Adrenal gland (tissue), 12 donors: Measurements from ENCODE around the gene PKD1. TPM values are rescaled to one million over a fixed set of nuclear protein-coding genes. Genes with fewer than 3 reads are reported as not detected.
"Not testable (repeated sequence)": the region's sequence is repeated elsewhere in the genome, so short reads cannot be mapped to it uniquely, and the experiment has no call there.

Experiments
- DNase-seq, 7 donors: peaks; one replicate each; pipeline ENCODE4 v3.0.0-alpha.2; 2019 to 2020
- H3K27ac ChIP-seq, 5 donors: fragments of 200-600 bp; sonication (generic) in 4 of 5; 1 replicate in 3 of 5; 2 replicates in 2 of 5; pipeline versions ENCODE4 v1.5.1 to v1.8.0; 2016 to 2020; ENCODE audit warnings: mild to moderate bottlenecking in 1 of 5
- H3K27me3 ChIP-seq: fragments of 200-600 bp; 2 replicates; pipeline ENCODE4 v1.8.0; 2021
- H3K36me3 ChIP-seq, 2 donors: fragments of 200-600 bp; replicated peaks in 1 of 2; 1 replicate in 1 of 2; 2 replicates in 1 of 2; pipeline versions ENCODE4 v1.5.1 to v1.8.0; 2018 to 2022
- H3K4me1 ChIP-seq, 2 donors: fragments of 200-600 bp; replicated peaks in 1 of 2; 1 replicate in 1 of 2; 2 replicates in 1 of 2; pipeline versions ENCODE4 v1.5.1 to v1.8.0; 2018 to 2021
- H3K4me3 ChIP-seq, 4 donors: fragments of 200-600 bp; sonication (generic) in 3 of 4; one replicate each; pipeline ENCODE4 v1.5.1; 2016 to 2018
- H3K9me3 ChIP-seq, 3 donors: fragments of 200-600 bp; sonication (generic) in 1 of 3; replicated peaks in 1 of 3; 1 replicate in 2 of 3; 2 replicates in 1 of 3; pipeline versions ENCODE4 v1.5.1 to v1.8.0; 2016 to 2021
- CTCF ChIP-seq, 6 experiments: fragments of 450-650 bp in 4 of 6; fragments of 200-600 bp in 2 of 6; sonication (generic) in 1 of 6; IDR thresholded peaks; 1 replicate in 5 of 6; 2 replicates in 1 of 6; pipeline versions ENCODE4 v1.5.1 to v1.8.0; 2016 to 2021; ENCODE audit warnings: antibody characterized with exemption in 6 of 6, mild to moderate bottlenecking in 2 of 6, moderate library complexity in 1 of 6
- POLR2A ChIP-seq, 2 donors: fragments of 450-650 bp; IDR thresholded peaks; one replicate each; pipeline ENCODE4 v1.6.1; 2017; ENCODE audit warnings: antibody characterized with exemption in 2 of 2, mild to moderate bottlenecking in 2 of 2, moderate library complexity in 1 of 2
- WGBS, 4 donors: extraction: QIAGEN DNeasy Blood & Tissue Kit in 2 of 4; methylation state at CpG; one replicate each; pipeline versions ENCODE4 v1.1.5 to v1.1.7; 2013 to 2017; 5-methylcytosine and 5-hydroxymethylcytosine counted together
- intact Hi-C, 2 donors: fragments of 100-400 bp; cut with DNase I; formaldehyde crosslinking; loops; one replicate each; pipeline versions ENCODE4 v1.14.1 to v1.15.0; 2022 to 2023
- polyA plus RNA-seq, 3 donors: library from polyadenylated mRNA; stranded (reverse); fragments of 200-250 nt in 2 of 3; fragments of 350-450 nt in 1 of 3; fragmentation: Illumina TruSeq in 1 of 3; extraction: RNeasy Lipid Tissue Mini Kit (QIAGEN cat#74804) in 1 of 3; gene quantifications; one replicate each; pipeline ENCODE4 v1.2.3, GENCODE V29; 2013 to 2014
- total RNA-seq, 9 donors: library from RNA; depleted of rRNA in 4 of 9; stranded (reverse); fragments of >200 nt in 4 of 9; fragments of 120-200 nt in 1 of 9; fragmentation: NEBNext Ultra II Directional in 1 of 9; extraction: Animal tissue kit (Norgen Biotek cat#: 25700) in 1 of 9; gene quantifications; one replicate each; pipeline versions ENCODE4 v1.1.0 to v1.2.4, GENCODE V29; 2013 to 2023
- donor health status: healthy with polysubstance abuse.
- donor health status: Bipolar disorder and iron deficiency.
- donor health status: DM: yes; HTN: yes; CAD: no.
- donor health status: DM: no; HTN: no; CAD: no.
- donor health status: DM: no; HTN: no; CAD: no.
- donor health status: DM: yes; HTN: yes; CAD: no.

The PKD1 gene
- total and polyA plus RNA-seq, 12 donors, result 9.2 to 359 (median 102) TPM

GRCh38 chr16:2102471-2102870 lies 33.2 kb downstream of the PKD1 start:
- intact Hi-C loops, result no loop called here
- Histone ChIP-seq H3K27me3 (no peaks in the 10 kb centered on the region), H3K36me3 (peaks cover 0 to 48% of the 10 kb centered on the region in 2 donors), H3K9me3 (no peaks in the 10 kb centered on the region), H3K4me1 (no peaks in the 10 kb centered on the region), H3K4me3 (no peak overlapping the region), H3K27ac (no peak overlapping the region)
- no peak for TF ChIP-seq CTCF (IDR thresholded peaks at IDR 0.05)
- no peak for TF ChIP-seq POLR2A (IDR thresholded peaks at IDR 0.05)
- WGBS, 4 donors, result 93 to 100% (median 94%) methylated on average over 1 to 19 of the region's 19 CpGs
- no peak for DNase-seq

- H3K4me3 ChIP-seq, H3K4me1 ChIP-seq, intact Hi-C loops, H3K27ac ChIP-seq, H3K27me3 ChIP-seq, H3K9me3 ChIP-seq, DNase-seq: not testable (repeated sequence)
- WGBS, 4 donors, result 88 to 95% (median 92%) methylated on average over 10 to 13 of the region's 16 CpGs
- peaks cover 0 to 52% of the 10 kb centered on the region in 2 donors for H3K36me3 ChIP-seq
Observed at GRCh38 chr16:2101581-2101980, 34.1 kb downstream of the PKD1 start.

- H3K4me3 ChIP-seq, H3K9me3 ChIP-seq, H3K4me1 ChIP-seq, intact Hi-C loops, H3K27me3 ChIP-seq, DNase-seq, H3K27ac ChIP-seq: not testable (repeated sequence)
- H3K36me3 ChIP-seq, result peaks cover 0 to 70% of the 10 kb centered on the region in 2 donors
- 93 to 100% (median 95%) methylated on average over 1 to 14 of the region's 14 CpGs; no CpG with 5 or more reads in 1 of the 4 donors for WGBS, 4 donors
Observed at GRCh38 chr16:2097689-2098088, 38.0 kb downstream of the PKD1 start.

- DNase-seq, result no peak
- peaks cover 0 to 72% of the 10 kb centered on the region in 2 donors for H3K36me3 ChIP-seq
Observed at GRCh38 chr16:2096853-2097595, 38.7 kb downstream of the PKD1 start.

More at GRCh38 chr16:2096853-2097595, 38.7 kb downstream of the PKD1 start:
- TF ChIP-seq CTCF (IDR thresholded peaks at IDR 0.05), result no peak
- intact Hi-C loops, result no loop called here
- Histone ChIP-seq H3K4me1 (peaks cover 0 to under 1% of the 10 kb centered on the region in 2 donors), H3K4me3 (no peak overlapping the region), H3K9me3 (no peaks in the 10 kb centered on the region), H3K27me3 (no peaks in the 10 kb centered on the region), H3K27ac (no peak overlapping the region)
- 75 to 87% (median 80%) methylated on average over 6 to 25 of the region's 25 CpGs for WGBS, 4 donors
